Myocyte (in vitro differentiated cells): ENCODE measurements around the gene UST. TPM values are rescaled to one million over a fixed set of nuclear protein-coding genes. Genes with fewer than 3 reads are reported as not detected.
"Not testable (repeated sequence)": the region's sequence is repeated elsewhere in the genome, so short reads cannot be mapped to it uniquely, and the experiment has no call there.

Experiments used
- DNase-seq: peaks from one replicate; pipeline ENCODE4 v3.0.0-alpha.2; 2012; ENCODE audit warnings: low read depth
- total RNA-seq: library from RNA; depleted of rRNA; stranded (reverse); fragments of >200 nt; gene quantifications from 2 replicates; pipeline ENCODE4 v1.2.3, GENCODE V29; 2014

UST gene
- total RNA-seq, 1 donor from 2014 or later: 10.7 TPM

DNA sequence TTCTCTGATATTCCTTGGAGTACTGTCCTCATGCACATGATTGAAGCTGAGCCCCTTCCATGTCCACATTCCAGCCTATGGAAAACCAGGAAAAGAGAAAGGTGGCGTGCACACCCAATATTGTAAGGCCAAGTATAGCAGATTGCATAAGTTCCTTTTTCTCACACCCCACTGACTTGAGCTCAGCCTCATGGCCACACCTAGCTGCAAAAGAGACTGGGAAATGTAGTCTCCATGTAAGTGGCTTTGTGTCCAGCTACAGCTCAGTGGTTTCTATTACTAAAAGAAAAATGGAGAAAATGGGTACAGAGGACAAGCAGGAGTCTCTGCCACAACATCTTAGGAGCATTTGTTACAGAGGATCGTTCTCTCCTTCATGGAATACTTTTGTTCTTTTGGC lies 10.8 kb upstream of the UST start:
- DNase-seq: no peak

GRCh38 chr6:148736774-148737412 lies 9.9 kb upstream of the UST start:
- DNase-seq: no peak

GRCh38 chr6:148737806-148738205 lies 9.0 kb upstream of the UST start:
- no peak for DNase-seq

GRCh38 chr6:148738946-148739821 lies 7.6 kb upstream of the UST start:
- no peak for DNase-seq

DNA sequence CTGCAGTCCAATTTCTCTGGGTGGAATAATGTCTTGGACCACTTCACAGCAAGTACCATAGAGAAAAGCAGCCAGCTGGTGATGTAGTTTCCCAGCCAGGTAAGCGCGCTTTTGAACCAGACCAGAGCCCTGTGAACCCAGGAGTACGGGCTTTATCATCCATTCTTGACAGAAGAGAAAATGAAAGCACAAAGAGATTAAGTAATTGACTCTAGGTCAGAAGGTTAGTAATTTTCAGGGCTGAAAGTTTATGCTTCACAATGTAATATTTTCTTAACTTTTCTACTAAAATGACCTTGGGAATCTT lies 7.1 kb upstream of the UST start:
- DNase-seq: no peak

DNA sequence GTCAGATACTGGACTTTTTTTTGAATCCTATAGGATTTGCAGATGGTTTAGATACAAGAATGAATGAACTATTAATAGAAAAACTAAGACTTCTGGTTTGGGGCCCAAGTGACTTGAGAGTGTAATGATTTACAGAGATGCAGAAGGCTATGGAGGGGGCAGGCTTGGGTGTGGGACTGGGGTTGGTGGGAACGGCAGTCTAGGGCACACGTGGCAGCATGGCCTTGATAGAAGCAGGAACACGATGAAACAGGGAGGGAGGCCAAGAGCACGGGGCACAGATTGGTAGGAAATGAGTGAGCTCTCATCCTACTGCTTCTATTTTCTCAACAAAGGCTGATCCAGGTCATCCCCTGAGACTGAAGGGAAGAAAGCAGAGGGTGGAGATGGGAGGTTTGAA lies 3.4 kb upstream of the UST start:
- DNase-seq: no peak

GRCh38 chr6:148745926-148746325 lies 904 bp upstream of the UST start:
- DNase-seq: no peak

- DNase-seq: peak; percentile 65
These were observed 278 bp downstream of the UST start for GRCh38 chr6:148747145-148747470.

DNA sequence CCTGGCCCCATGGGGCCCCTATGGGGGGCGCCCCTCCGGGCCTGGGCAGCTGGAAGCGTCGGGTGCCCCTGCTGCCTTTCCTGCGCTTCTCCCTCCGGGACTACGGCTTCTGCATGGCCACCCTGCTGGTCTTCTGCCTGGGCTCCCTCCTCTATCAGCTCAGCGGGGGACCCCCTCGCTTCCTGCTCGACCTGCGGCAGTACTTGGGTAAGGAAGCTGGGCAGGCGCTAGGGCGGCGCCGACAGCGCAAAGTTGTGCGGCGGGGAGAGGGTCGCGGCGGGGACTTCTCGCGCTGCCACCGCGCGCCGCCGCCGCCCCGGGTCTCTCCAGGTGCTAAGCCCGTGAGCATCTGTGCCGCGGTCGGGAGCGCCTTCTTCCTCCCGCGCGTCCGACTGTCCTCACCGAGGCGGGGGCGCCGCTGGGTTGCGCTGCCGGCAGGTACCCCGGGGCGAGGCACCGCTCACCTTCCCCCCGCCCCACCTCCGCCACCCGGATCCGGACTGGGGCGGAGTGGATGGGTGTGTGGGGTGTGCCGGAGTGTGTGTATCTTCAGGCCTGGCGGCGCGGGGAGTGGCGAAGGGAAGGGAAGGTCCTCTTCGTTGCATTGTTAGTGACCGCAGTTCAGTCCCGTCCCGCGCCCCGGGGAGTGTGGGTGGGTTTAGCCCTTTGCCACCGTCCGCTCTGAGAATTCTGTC lies 788 bp downstream of the UST start:
- peak; percentile 33 for DNase-seq

GRCh38 chr6:148749674-148750073 lies 2.8 kb downstream of the UST start:
- no peak for DNase-seq

GRCh38 chr6:148750838-148751792 lies 4.3 kb downstream of the UST start:
- DNase-seq: no peak

DNA sequence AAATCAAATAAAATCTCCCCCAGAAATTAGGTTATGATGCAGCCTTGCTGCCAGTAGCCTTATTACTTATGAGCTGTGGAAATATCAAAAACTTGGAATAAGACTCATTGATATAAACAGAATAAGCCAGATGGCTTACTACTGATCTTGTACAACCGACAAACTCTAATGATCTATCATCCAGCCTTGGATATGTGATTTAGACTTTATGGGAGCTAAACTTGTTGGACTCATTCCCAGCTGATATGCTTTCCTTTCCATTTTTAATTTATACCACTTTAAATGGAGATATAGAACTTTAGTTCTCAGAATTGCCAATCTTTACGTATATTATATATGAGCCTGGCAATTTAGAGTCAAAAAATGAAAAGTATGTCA lies 5.0 kb downstream of the UST start:
- DNase-seq: no peak

- DNase-seq: not testable (repeated sequence)
These were observed 8.5 kb downstream of the UST start for GRCh38 chr6:148755379-148755778.

DNA sequence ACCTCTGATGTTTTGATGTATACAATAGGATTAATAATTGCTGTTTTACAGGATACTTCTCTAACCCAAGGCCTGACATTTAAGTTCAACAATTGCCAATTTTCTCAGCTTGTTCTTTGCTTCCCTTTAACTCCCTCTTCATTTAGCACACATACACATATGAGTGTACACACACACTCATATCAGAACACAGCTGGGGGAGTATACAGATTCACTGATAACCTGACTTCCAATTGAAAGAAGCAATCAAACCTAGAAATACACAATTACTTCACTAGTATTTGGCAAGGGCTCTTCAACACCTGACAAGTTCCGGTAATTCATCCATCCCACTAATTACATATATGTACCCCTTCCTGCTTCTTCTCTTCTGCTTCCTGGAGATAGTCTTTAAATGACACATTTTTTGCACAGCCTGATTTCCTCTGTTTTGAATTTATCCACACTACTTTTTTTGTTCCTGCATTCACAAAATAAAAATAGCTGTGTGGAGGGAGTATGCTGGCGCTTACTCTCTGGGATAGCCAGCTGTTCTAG lies 11.2 kb downstream of the UST start:
- DNase-seq: no peak

GRCh38 chr6:148758492-148758891 lies 11.7 kb downstream of the UST start:
- no peak for DNase-seq

- DNase-seq: no peak
These were observed 13.4 kb downstream of the UST start for GRCh38 chr6:148760258-148760534.

- DNase-seq: peak; percentile 67
These were observed 14.0 kb downstream of the UST start for GRCh38 chr6:148760568-148761526.

GRCh38 chr6:148761527-148762011 lies 14.7 kb downstream of the UST start:
- no peak for DNase-seq

DNA sequence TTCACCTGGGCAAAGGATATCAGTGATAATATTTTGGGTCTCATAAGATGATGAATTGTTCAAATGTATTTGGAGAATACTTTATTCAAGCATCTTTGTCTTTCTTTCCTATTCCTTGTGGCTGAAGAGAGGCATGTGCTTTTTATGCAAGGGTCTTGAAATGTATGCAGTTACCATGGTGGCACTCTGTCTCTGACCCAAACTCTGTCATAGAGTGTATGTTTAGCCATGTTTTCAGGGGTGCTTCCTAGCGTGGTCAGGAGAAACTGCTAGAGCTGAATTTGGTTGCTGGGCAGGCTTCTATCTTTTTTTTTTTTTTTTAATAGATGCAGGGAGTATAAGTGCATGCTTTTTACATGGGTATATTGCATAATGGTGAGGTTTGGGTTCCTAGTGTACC lies 15.4 kb downstream of the UST start:
- DNase-seq: no peak
